Adrenal gland (tissue), 12 donors: ENCODE data around the gene CYP3A7. TPM values are rescaled to one million over a fixed set of nuclear protein-coding genes. Genes with fewer than 3 reads are reported as not detected.
"Not testable (repeated sequence)": the region's sequence is repeated elsewhere in the genome, so short reads cannot be mapped to it uniquely, and the experiment has no call there.

Source experiments
- DNase-seq, 7 donors: peaks; one replicate each; pipeline ENCODE4 v3.0.0-alpha.2; 2019 to 2020
- H3K27ac ChIP-seq, 5 donors: fragments of 200-600 bp; sonication (generic) in 4 of 5; 1 replicate in 3 of 5; 2 replicates in 2 of 5; pipeline versions ENCODE4 v1.5.1 to v1.8.0; 2016 to 2020; ENCODE audit warnings: mild to moderate bottlenecking in 1 of 5
- H3K27me3 ChIP-seq: fragments of 200-600 bp; 2 replicates; pipeline ENCODE4 v1.8.0; 2021
- H3K36me3 ChIP-seq, 2 donors: fragments of 200-600 bp; replicated peaks in 1 of 2; 1 replicate in 1 of 2; 2 replicates in 1 of 2; pipeline versions ENCODE4 v1.5.1 to v1.8.0; 2018 to 2022
- H3K4me1 ChIP-seq, 2 donors: fragments of 200-600 bp; replicated peaks in 1 of 2; 1 replicate in 1 of 2; 2 replicates in 1 of 2; pipeline versions ENCODE4 v1.5.1 to v1.8.0; 2018 to 2021
- H3K4me3 ChIP-seq, 4 donors: fragments of 200-600 bp; sonication (generic) in 3 of 4; one replicate each; pipeline ENCODE4 v1.5.1; 2016 to 2018
- H3K9me3 ChIP-seq, 3 donors: fragments of 200-600 bp; sonication (generic) in 1 of 3; replicated peaks in 1 of 3; 1 replicate in 2 of 3; 2 replicates in 1 of 3; pipeline versions ENCODE4 v1.5.1 to v1.8.0; 2016 to 2021
- CTCF ChIP-seq, 6 experiments: fragments of 450-650 bp in 4 of 6; fragments of 200-600 bp in 2 of 6; sonication (generic) in 1 of 6; IDR thresholded peaks; 1 replicate in 5 of 6; 2 replicates in 1 of 6; pipeline versions ENCODE4 v1.5.1 to v1.8.0; 2016 to 2021; ENCODE audit warnings: antibody characterized with exemption in 6 of 6, mild to moderate bottlenecking in 2 of 6, moderate library complexity in 1 of 6
- POLR2A ChIP-seq, 2 donors: fragments of 450-650 bp; IDR thresholded peaks; one replicate each; pipeline ENCODE4 v1.6.1; 2017; ENCODE audit warnings: antibody characterized with exemption in 2 of 2, mild to moderate bottlenecking in 2 of 2, moderate library complexity in 1 of 2
- WGBS, 4 donors: extraction: QIAGEN DNeasy Blood & Tissue Kit in 2 of 4; methylation state at CpG; one replicate each; pipeline versions ENCODE4 v1.1.5 to v1.1.7; 2013 to 2017; 5-methylcytosine and 5-hydroxymethylcytosine counted together
- intact Hi-C, 2 donors: fragments of 100-400 bp; cut with DNase I; formaldehyde crosslinking; loops; one replicate each; pipeline versions ENCODE4 v1.14.1 to v1.15.0; 2022 to 2023
- polyA plus RNA-seq, 3 donors: library from polyadenylated mRNA; stranded (reverse); fragments of 200-250 nt in 2 of 3; fragments of 350-450 nt in 1 of 3; fragmentation: Illumina TruSeq in 1 of 3; extraction: RNeasy Lipid Tissue Mini Kit (QIAGEN cat#74804) in 1 of 3; gene quantifications; one replicate each; pipeline ENCODE4 v1.2.3, GENCODE V29; 2013 to 2014
- total RNA-seq, 9 donors: library from RNA; depleted of rRNA in 4 of 9; stranded (reverse); fragments of >200 nt in 4 of 9; fragments of 120-200 nt in 1 of 9; fragmentation: NEBNext Ultra II Directional in 1 of 9; extraction: Animal tissue kit (Norgen Biotek cat#: 25700) in 1 of 9; gene quantifications; one replicate each; pipeline versions ENCODE4 v1.1.0 to v1.2.4, GENCODE V29; 2013 to 2023
- donor health status: healthy with polysubstance abuse.
- donor health status: Bipolar disorder and iron deficiency.
- donor health status: DM: yes; HTN: yes; CAD: no.
- donor health status: DM: no; HTN: no; CAD: no.
- donor health status: DM: no; HTN: no; CAD: no.
- donor health status: DM: yes; HTN: yes; CAD: no.

CYP3A7 gene
- total and polyA plus RNA-seq, 12 donors: 0.09 to 3.0 (median 0.65) TPM; not detected in 3

DNA sequence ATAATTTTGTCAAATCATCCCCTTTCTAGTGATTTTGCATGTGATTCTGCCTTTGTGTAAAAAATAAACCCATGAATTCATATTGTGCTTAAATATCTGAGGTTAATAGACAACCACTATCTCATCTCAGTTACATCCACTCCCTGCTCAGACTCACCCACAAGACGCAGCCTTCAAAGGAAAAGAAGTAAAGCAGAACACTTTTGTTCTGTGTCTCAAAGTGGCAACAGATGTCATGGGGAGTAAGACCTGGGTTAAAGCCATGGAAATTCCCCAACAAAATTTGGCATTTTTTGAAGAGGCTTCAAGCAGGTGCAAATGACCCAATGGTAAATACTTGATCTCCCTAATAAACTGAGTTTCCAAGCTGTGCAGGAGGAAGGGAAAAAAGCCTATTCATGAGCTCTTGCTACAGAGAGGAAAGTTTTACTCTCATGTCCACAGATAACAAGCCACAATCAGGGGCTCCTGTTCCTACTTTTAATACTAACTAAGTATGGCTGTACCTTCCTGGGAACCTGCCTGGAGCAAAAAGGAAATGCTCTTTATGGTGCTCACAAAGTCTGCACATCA is 4.7 kb downstream of the CYP3A7 start:
- intact Hi-C loops: no loop called here
- H3K27ac ChIP-seq: no peak overlapping the region
- WGBS, 4 donors: 71 to 90% (median 87%) methylated on average over 1 of the region's 1 CpG
- no peak for TF ChIP-seq CTCF (IDR thresholded peaks at IDR 0.05)
- TF ChIP-seq POLR2A (IDR thresholded peaks at IDR 0.05): no peak
- H3K27me3 ChIP-seq: no peaks in the 10 kb centered on the region
- H3K9me3 ChIP-seq: no peaks in the 10 kb centered on the region
- H3K4me1 ChIP-seq: no peaks in the 10 kb centered on the region
- no peak for DNase-seq
- no peaks in the 10 kb centered on the region for H3K36me3 ChIP-seq
- H3K4me3 ChIP-seq: no peak overlapping the region

DNA sequence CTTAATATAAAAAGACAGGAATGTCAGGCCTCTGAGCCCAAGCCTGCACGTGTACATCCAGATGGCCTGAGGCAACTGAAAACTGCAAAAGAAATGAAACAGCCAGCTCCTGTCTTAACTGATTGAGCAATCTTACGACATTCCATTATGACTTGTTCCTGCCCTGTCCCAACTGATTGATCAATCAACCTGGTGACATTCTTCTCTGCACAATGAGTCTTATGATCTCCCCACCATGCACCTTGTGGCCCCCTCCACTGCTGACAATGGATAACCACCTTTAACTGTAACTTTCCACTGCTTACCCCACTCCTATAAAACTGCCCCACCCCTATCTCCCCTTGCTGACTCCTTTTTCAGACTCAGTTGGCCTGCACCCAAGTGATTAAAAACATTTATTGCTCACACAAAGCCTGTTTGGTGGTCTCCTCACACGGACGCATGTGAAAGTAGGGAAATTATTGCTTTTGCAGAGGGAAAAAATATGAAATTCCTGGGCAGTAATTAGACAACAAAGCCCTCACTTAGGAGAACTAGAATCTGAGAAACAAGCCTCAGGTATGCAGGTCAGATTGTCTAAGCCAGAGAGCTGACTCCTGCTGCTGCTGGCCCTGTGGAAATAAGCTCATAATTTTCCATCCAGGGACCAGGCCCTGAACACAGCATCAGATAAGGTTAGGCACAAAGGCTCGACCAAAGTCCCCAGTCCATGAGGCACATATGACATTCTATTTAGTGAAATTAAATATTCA is 5.3 kb downstream of the CYP3A7 start:
- TF ChIP-seq CTCF (IDR thresholded peaks at IDR 0.05): no peak
- TF ChIP-seq POLR2A (IDR thresholded peaks at IDR 0.05): no peak
- WGBS, 4 donors: 62 to 64% (median 63%) methylated on average over 5 of the region's 5 CpGs

DNA sequence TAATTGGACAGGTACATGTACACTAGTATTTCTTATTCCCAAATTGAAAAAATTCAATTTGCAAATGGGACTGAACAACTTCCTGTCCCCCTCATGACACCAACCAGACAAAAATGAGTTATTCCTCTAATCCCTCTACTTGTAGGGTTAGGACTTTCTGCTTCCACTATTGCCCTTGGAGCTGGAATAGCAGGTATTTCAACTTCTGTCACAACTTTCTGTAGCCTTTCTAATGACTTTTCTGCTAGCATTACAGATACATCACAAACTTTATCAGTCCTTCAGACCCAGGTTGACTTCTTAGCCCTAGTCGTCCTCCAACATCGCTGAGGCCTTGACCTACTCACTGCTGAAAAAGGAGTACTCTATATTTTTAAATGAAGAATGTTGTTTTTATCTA is 6.4 kb downstream of the CYP3A7 start:
- Histone ChIP-seq H3K36me3 (no peaks in the 10 kb centered on the region), H3K27ac (no peak overlapping the region), H3K4me1 (no peaks in the 10 kb centered on the region), H3K27me3 (no peaks in the 10 kb centered on the region), H3K9me3 (no peaks in the 10 kb centered on the region), H3K4me3 (no peak overlapping the region)
- no peak for DNase-seq
- TF ChIP-seq CTCF (IDR thresholded peaks at IDR 0.05): no peak
- no peak for TF ChIP-seq POLR2A (IDR thresholded peaks at IDR 0.05)
- 48 to 59% (median 55%) methylated on average over 2 of the region's 2 CpGs for WGBS, 4 donors
- intact Hi-C loops: no loop called here

More for the DNA sequence above, 5.3 kb downstream of the CYP3A7 start:
- Histone ChIP-seq H3K36me3 (no peaks in the 10 kb centered on the region), H3K27me3 (no peaks in the 10 kb centered on the region), H3K4me1 (no peaks in the 10 kb centered on the region), H3K27ac (no peak overlapping the region), H3K9me3 (no peaks in the 10 kb centered on the region), H3K4me3 (no peak overlapping the region)
- intact Hi-C loops: no loop called here
- no peak for DNase-seq

DNA sequence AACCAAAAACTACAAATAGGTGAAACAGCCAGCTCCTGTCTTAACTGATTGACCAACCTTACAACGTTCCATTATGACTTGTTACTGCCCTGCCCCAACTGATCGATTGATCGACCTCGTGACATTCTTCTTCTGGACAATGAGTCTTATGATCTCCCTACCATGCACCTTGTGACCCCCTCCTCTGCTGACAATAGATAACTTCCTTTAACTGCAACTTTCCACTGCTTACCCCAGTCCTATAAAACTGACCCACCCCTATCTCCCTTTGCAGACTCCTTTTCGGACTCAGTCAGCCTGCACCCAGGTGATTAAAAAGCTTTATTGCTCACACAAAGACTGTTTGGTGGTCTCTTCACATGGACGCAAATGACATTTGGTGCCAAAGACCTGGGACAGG is 11.8 kb downstream of the CYP3A7 start:
- 92 to 94% (median 93%) methylated on average over 6 of the region's 6 CpGs for WGBS, 4 donors
- H3K27ac ChIP-seq, H3K4me3 ChIP-seq, H3K4me1 ChIP-seq, intact Hi-C loops, H3K27me3 ChIP-seq, H3K36me3 ChIP-seq, H3K9me3 ChIP-seq, DNase-seq: not testable (repeated sequence)
